ENCODE data around the gene BCO1.

The BCO1 gene

DNA sequence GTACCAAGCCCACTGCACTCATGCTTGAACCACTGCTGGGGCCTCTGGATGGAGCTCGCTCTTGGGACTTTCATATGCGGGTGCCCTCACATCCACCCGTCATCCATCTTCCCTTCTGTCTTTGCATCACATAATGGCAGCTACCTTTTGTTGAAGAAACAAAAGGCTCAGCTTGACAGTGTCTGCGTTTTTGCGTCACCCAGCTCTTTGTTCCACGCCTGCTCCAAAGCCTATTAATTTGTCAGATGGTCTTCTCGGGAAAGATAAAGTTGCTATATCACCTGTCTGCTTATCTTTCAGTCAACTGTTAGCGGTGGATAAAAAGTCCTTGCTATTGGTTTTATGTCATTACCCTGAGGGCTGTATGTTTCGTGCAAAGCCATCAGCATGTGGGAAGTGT is 18.1 kb upstream of the BCO1 start:
- H3K4me1 ChIP-seq (ENCODE audit: control insufficient read depth, insufficient read depth, low read length): no peaks in the 10 kb centered on the region
- H3K4me3 ChIP-seq (ENCODE audit: low read depth, low read length): no peak overlapping the region
- ChIA-PET CTCF (interaction anchor here (2.4 kb wide), 1 partner anchor 15 kb away, joined by 11 read pairs; no protein-coding TSS in a partner anchor), POLR2A (no interaction called here)
- TF ChIP-seq SP2 (tag by site-specific recombination; IDR thresholded peaks at IDR 0.05) (no peak), ZNF157 (tag by site-specific recombination; IDR thresholded peaks at IDR 0.05) (no peak), ZBTB20 (tag by site-specific recombination; IDR thresholded peaks at IDR 0.05) (no peak), ZIC2 (tag by site-specific recombination; IDR thresholded peaks at IDR 0.05) (no peak), MEIS1 (CRISPR knock-in tag; IDR thresholded peaks at IDR 0.05; ENCODE audit: borderline replicate concordance) (no peak), ZNF585B (tag by site-specific recombination; IDR thresholded peaks at IDR 0.05) (no peak), ZNF645 (tag by site-specific recombination; IDR thresholded peaks at IDR 0.05) (no peak), ZBTB6 (tag by site-specific recombination; IDR thresholded peaks at IDR 0.05) (no peak), KLF1 (tag by site-specific recombination; IDR thresholded peaks at IDR 0.05) (no peak), BCL6B (tag by site-specific recombination; IDR thresholded peaks at IDR 0.05) (no peak), ZSCAN30 (tag by site-specific recombination; IDR thresholded peaks at IDR 0.05) (no peak), SP7 (tag by site-specific recombination; IDR thresholded peaks at IDR 0.05) (no peak)
- TF ChIP-seq, protein P1, sequence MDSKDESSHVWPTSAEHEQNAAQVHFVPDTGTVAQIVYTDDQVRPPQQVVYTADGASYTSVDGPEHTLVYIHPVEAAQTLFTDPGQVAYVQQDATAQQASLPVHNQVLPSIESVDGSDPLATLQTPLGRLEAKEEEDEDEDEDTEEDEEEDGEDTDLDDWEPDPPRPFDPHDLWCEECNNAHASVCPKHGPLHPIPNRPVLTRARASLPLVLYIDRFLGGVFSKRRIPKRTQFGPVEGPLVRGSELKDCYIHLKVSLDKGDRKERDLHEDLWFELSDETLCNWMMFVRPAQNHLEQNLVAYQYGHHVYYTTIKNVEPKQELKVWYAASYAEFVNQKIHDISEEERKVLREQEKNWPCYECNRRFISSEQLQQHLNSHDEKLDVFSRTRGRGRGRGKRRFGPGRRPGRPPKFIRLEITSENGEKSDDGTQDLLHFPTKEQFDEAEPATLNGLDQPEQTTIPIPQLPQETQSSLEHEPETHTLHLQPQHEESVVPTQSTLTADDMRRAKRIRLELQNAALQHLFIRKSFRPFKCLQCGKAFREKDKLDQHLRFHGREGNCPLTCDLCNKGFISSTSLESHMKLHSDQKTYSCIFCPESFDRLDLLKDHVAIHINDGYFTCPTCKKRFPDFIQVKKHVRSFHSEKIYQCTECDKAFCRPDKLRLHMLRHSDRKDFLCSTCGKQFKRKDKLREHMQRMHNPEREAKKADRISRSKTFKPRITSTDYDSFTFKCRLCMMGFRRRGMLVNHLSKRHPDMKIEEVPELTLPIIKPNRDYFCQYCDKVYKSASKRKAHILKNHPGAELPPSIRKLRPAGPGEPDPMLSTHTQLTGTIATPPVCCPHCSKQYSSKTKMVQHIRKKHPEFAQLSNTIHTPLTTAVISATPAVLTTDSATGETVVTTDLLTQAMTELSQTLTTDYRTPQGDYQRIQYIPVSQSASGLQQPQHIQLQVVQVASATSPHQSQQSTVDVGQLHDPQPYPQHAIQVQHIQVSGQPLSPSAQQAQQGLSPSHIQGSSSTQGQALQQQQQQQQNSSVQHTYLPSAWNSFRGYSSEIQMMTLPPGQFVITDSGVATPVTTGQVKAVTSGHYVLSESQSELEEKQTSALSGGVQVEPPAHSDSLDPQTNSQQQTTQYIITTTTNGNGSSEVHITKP (tag by site-specific recombination; IDR thresholded peaks at IDR 0.05): no peak
- TF ChIP-seq, protein P2, sequence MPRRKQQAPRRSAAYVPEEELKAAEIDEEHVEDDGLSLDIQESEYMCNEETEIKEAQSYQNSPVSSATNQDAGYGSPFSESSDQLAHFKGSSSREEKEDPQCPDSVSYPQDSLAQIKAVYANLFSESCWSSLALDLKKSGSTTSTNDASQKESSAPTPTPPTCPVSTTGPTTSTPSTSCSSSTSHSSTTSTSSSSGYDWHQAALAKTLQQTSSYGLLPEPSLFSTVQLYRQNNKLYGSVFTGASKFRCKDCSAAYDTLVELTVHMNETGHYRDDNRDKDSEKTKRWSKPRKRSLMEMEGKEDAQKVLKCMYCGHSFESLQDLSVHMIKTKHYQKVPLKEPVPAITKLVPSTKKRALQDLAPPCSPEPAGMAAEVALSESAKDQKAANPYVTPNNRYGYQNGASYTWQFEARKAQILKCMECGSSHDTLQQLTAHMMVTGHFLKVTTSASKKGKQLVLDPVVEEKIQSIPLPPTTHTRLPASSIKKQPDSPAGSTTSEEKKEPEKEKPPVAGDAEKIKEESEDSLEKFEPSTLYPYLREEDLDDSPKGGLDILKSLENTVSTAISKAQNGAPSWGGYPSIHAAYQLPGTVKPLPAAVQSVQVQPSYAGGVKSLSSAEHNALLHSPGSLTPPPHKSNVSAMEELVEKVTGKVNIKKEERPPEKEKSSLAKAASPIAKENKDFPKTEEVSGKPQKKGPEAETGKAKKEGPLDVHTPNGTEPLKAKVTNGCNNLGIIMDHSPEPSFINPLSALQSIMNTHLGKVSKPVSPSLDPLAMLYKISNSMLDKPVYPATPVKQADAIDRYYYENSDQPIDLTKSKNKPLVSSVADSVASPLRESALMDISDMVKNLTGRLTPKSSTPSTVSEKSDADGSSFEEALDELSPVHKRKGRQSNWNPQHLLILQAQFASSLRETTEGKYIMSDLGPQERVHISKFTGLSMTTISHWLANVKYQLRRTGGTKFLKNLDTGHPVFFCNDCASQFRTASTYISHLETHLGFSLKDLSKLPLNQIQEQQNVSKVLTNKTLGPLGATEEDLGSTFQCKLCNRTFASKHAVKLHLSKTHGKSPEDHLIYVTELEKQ (tag by site-specific recombination; IDR thresholded peaks at IDR 0.05; ENCODE audit: borderline replicate concordance): no peak
- TF ChIP-seq, protein P3, sequence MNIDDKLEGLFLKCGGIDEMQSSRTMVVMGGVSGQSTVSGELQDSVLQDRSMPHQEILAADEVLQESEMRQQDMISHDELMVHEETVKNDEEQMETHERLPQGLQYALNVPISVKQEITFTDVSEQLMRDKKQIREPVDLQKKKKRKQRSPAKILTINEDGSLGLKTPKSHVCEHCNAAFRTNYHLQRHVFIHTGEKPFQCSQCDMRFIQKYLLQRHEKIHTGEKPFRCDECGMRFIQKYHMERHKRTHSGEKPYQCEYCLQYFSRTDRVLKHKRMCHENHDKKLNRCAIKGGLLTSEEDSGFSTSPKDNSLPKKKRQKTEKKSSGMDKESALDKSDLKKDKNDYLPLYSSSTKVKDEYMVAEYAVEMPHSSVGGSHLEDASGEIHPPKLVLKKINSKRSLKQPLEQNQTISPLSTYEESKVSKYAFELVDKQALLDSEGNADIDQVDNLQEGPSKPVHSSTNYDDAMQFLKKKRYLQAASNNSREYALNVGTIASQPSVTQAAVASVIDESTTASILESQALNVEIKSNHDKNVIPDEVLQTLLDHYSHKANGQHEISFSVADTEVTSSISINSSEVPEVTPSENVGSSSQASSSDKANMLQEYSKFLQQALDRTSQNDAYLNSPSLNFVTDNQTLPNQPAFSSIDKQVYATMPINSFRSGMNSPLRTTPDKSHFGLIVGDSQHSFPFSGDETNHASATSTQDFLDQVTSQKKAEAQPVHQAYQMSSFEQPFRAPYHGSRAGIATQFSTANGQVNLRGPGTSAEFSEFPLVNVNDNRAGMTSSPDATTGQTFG (tag by site-specific recombination; IDR thresholded peaks at IDR 0.05; ENCODE audit: borderline replicate concordance): no peak
- H3K36me3 ChIP-seq (ENCODE audit: control insufficient read depth in 2 of 2, insufficient read depth in 1 of 2, low read length in 2 of 2): no peaks in the 10 kb centered on the region
- no peak overlapping the region for H3K27ac ChIP-seq (ENCODE audit: extremely low read depth, low read depth, low read length)
- H3K9me3 ChIP-seq (ENCODE audit: control insufficient read depth, insufficient read depth, low read depth, low read length): no peaks in the 10 kb centered on the region

Measured in HEK293 (cell line).